Measurements from ENCODE around the gene FNDC8. TPM values are rescaled to one million over a fixed set of nuclear protein-coding genes. Genes with fewer than 3 reads are reported as not detected.
"Not testable (repeated sequence)": the region's sequence is repeated elsewhere in the genome, so short reads cannot be mapped to it uniquely, and the experiment has no call there.

The FNDC8 gene
- total RNA-seq, 1 experiment from 2014 or later: not detected

GRCh38 chr17:35147375-35147905, 26.0 kb downstream of the FNDC8 start, which contains the start of gene UNC45B (continued):
- TF ChIP-seq SOX15 (CRISPR knock-in tag; IDR thresholded peaks at IDR 0.05): no peak

GRCh38 chr17:35148144-35148543, 26.7 kb downstream of the FNDC8 start:
- peaks cover 16% of the 10 kb centered on the region for H3K4me1 Mint-ChIP-seq
- H3K27ac Mint-ChIP-seq: no peak overlapping the region
- ATAC-seq (peak; percentile 17; the same call in 1 of the 2 replicates), DNase-seq (ENCODE audit: low spot score) (no peak)
- peaks cover 2% of the 10 kb centered on the region for H3K27me3 Mint-ChIP-seq (ENCODE audit: low read depth)
- POLR2A ChIA-PET: no interaction called here
- H3K4me3 Mint-ChIP-seq: no peak overlapping the region
- TF ChIP-seq USF2 (CRISPR knock-in tag; IDR thresholded peaks at IDR 0.05) (no peak), PREB (CRISPR knock-in tag; IDR thresholded peaks at IDR 0.05; ENCODE audit: borderline replicate concordance) (no peak), GABPB1 (CRISPR knock-in tag; IDR thresholded peaks at IDR 0.05) (no peak), FOXJ3 (CRISPR knock-in tag; IDR thresholded peaks at IDR 0.05; ENCODE audit: borderline replicate concordance) (no peak), IRF1 (CRISPR knock-in tag; IDR thresholded peaks at IDR 0.05) (no peak), ZNF281 (CRISPR knock-in tag; IDR thresholded peaks at IDR 0.05) (no peak), CREM (CRISPR knock-in tag; IDR thresholded peaks at IDR 0.05) (no peak), FOXK1 (CRISPR knock-in tag; IDR thresholded peaks at IDR 0.05) (no peak), E2F1 (CRISPR knock-in tag; IDR thresholded peaks at IDR 0.05) (no peak), FOXP4 (CRISPR knock-in tag; IDR thresholded peaks at IDR 0.05) (no peak)
- no peaks in the 10 kb centered on the region for H3K9me3 Mint-ChIP-seq
- CTCF ChIA-PET: interaction anchor here (1.2 to 2.5 kb wide), 3 partner anchors 165 to 391 kb away, joined by 5 to 9 read pairs (median 6); no protein-coding TSS in a partner anchor
- H3K36me3 Mint-ChIP-seq: no peaks in the 10 kb centered on the region

GRCh38 chr17:35149941-35150340, 28.5 kb downstream of the FNDC8 start:
- Mint-ChIP-seq H3K9me3 (no peaks in the 10 kb centered on the region), H3K36me3 (no peaks in the 10 kb centered on the region), H3K27ac (no peak overlapping the region), H3K4me1 (peaks cover 13% of the 10 kb centered on the region), H3K27me3 (ENCODE audit: low read depth) (peaks cover 2% of the 10 kb centered on the region; the same call in 1 of the 2 replicates), H3K4me3 (no peak overlapping the region)
- TF ChIP-seq ATF2 (CRISPR knock-in tag; IDR thresholded peaks at IDR 0.05; ENCODE audit: borderline replicate concordance, low read depth): no peak
- no peak for TF ChIP-seq ZBTB43 (CRISPR knock-in tag; IDR thresholded peaks at IDR 0.05)
- no peak for TF ChIP-seq ETV6 (CRISPR knock-in tag; IDR thresholded peaks at IDR 0.05)
- no peak for TF ChIP-seq ZNF416 (CRISPR knock-in tag; IDR thresholded peaks at IDR 0.05)
- no peak for TF ChIP-seq RELA (CRISPR knock-in tag; IDR thresholded peaks at IDR 0.05; ENCODE audit: borderline replicate concordance)
- TF ChIP-seq IRF1 (CRISPR knock-in tag; IDR thresholded peaks at IDR 0.05): no peak
- no peak for TF ChIP-seq CBFB (CRISPR knock-in tag; IDR thresholded peaks at IDR 0.05; ENCODE audit: low read depth)
- DNase-seq (ENCODE audit: low spot score) (no peak), ATAC-seq (no peak)
- POLR2A ChIA-PET: interaction anchor here (0.7 kb wide), 1 partner anchor 10 kb away, joined by 3 read pairs; no protein-coding TSS in a partner anchor
- CTCF ChIA-PET: no interaction called here

GRCh38 chr17:35151080-35151479, 29.7 kb downstream of the FNDC8 start:
- H3K9me3 Mint-ChIP-seq; H3K36me3 Mint-ChIP-seq; H3K27me3 Mint-ChIP-seq (ENCODE audit: low read depth); H3K27ac Mint-ChIP-seq; H3K4me3 Mint-ChIP-seq; POLR2A ChIA-PET; DNase-seq (ENCODE audit: low spot score); ATAC-seq: not testable (repeated sequence)
- H3K4me1 Mint-ChIP-seq: peaks cover 13% of the 10 kb centered on the region
- CTCF ChIA-PET: interaction anchor here (0.8 kb wide), 1 partner anchor 10 kb away, joined by 3 read pairs; no protein-coding TSS in a partner anchor
